GM21825 (cell line): ENCODE data around the gene CTCFL.
A peak's percentile ranks its signal among the peaks of the same experiment; 100 is the strongest.
"Not testable (repeated sequence)": the region's sequence is repeated elsewhere in the genome, so short reads cannot be mapped to it uniquely, and the experiment has no call there.

Experiments used
- ATAC-seq: cut with Tn5 transposase; IDR thresholded peaks from one replicate; pipeline ENCODE4 v1.9.1; 2021; ENCODE audit warnings: mild to moderate bottlenecking, moderate library complexity; ENCODE audit not compliant: unreplicated experiment

CTCFL gene

GRCh38 chr20:57483287-57484050 is 41.5 kb downstream of the CTCFL start:
- no peak for ATAC-seq

GRCh38 chr20:57482796-57483195 is 42.1 kb downstream of the CTCFL start:
- ATAC-seq: no peak

- no peak for ATAC-seq
Observed at GRCh38 chr20:57482148-57482547, 42.8 kb downstream of the CTCFL start.

GRCh38 chr20:57481281-57481711 is 43.6 kb downstream of the CTCFL start:
- ATAC-seq: peak; percentile 21

GRCh38 chr20:57480444-57481160 is 44.3 kb downstream of the CTCFL start:
- ATAC-seq: peak; percentile 65

- no peak for ATAC-seq
Observed at GRCh38 chr20:57479196-57479595, 45.7 kb downstream of the CTCFL start.

- ATAC-seq: no peak
Observed at GRCh38 chr20:57478176-57478575, 46.8 kb downstream of the CTCFL start.

- no peak for ATAC-seq
Observed at GRCh38 chr20:57476641-57477461, 48.1 kb downstream of the CTCFL start.

- ATAC-seq: peak; percentile 34
Observed at GRCh38 chr20:57476084-57476526, 48.8 kb downstream of the CTCFL start.

- peak; percentile 2 for ATAC-seq
Observed at GRCh38 chr20:57475388-57476083, 49.4 kb downstream of the CTCFL start.

- ATAC-seq: no peak
Observed at GRCh38 chr20:57474816-57475215, 50.1 kb downstream of the CTCFL start.

GRCh38 chr20:57474205-57474604 is 50.7 kb downstream of the CTCFL start:
- ATAC-seq: no peak

- peak; percentile 54 for ATAC-seq
Observed at GRCh38 chr20:57473246-57474048, 51.5 kb downstream of the CTCFL start.

GRCh38 chr20:57472474-57472873 is 52.5 kb downstream of the CTCFL start:
- ATAC-seq: not testable (repeated sequence)

- no peak for ATAC-seq
Observed at GRCh38 chr20:57471496-57472372, 53.2 kb downstream of the CTCFL start.

GRCh38 chr20:57470666-57471495 is 54.1 kb downstream of the CTCFL start:
- no peak for ATAC-seq

- no peak for ATAC-seq
Observed at GRCh38 chr20:57470212-57470522, 54.8 kb downstream of the CTCFL start.
